ENCODE measurements around the gene PNMA3.
"Not testable (repeated sequence)": the region's sequence is repeated elsewhere in the genome, so short reads cannot be mapped to it uniquely, and the experiment has no call there.

Gene PNMA3

DNA sequence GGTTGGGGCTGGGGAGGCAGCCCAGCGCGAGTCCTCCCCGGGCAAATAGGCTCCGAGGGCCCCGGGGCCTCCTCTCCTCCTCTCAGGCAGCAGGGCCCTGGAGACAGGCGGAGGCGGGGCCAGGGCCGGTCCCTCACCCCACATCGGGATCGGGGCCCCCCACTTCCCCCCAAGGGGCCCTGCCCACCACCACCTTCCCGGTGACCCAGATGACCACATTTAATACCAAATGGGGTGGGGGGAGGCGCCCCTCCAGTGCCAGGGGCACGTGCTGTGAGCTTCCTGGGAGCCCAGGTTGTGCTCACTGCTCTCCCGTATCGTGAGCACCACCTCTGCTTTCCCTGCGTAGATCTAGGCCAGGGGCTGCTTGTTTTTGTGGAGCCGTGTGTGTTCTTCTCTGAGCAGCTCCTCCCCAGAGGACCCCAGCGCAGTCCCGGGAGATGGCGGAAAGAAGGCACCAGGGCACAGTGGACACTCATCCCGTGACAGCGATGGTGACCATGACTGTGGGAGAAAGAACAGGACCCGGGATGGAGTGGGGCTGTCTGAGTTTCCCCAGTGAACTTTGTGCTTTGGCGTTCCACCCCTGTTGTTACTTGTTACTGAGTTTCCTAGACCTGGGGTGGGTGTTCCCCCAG is 18.1 kb downstream of the PNMA3 start:
- no peak for DNase-seq

DNA sequence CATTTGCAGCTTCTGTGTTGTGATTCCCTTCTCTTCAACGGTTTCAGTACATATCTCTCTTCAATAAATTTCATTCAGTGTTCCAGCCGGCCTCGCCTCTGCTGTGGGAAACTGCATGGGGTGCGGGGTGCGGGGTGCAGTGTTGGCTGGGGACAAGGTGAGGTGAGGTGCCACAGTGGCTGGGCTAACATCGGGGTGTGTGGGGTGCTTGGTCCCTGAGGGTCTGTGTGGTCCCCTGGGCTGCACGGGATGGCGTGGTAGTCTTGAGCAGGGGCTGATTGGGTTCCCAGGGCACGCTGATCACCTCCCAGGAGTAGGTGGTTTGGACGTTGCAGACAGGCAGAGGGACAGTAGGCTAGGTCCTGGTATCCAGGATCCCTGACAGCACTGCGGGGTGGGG is 18.7 kb downstream of the PNMA3 start:
- DNase-seq = no peak

DNA sequence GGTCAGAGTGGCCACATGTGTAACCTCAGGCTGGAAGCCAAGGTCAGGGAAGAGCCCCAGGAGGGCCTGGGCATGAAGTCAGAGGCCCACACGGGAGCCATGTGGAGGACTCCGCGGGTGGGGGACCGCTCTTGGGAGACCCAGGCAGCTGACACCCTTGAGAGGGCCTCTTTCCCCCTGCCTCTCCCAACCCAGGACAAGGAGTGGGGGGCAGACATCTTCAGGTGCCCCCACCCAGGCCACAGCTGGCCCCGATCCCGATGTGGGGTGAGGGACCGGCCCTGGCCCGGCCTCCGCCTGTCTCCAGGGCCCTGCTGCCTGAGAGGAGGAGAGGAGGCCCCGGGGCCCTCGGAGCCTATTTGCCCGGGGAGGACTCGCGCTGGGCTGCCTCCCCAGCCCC is 19.1 kb downstream of the PNMA3 start:
- no peak for DNase-seq

DNA sequence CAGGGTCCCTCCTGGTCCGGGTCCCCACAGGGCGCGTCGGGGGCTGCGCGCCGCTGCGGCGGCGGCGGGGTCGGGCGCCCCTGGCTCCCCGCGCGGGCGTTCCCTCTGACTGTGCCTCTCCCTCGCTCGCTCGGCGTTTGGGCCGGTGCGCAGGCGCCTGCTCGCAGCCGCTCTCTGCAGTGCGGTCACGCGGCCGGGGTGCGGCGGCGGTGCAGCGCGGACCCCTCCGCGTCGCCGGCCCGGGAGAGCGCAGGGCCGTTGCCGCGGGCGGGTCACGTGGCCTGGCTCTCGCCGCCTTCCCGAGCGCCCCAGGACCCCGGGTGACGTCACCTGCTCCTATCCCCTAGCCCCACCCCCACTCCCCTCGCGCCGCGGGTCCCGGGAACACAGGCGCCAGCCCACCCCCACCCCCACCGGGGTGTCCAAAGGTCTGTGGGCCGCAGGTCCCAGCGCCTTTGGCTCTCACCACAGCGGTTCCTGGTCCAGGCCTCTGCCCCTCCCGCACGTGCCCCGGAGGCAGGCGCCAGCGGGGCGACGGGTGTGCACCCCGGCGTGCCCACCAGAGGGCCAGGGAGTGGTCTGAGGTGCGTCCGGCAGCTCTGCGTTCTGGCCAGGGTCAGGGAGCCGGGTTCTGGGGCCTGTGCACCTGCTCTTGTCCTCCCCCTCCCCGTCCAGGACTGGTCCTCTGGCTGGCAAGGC is 21.3 kb downstream of the PNMA3 start:
- not testable (repeated sequence) for DNase-seq

DNA sequence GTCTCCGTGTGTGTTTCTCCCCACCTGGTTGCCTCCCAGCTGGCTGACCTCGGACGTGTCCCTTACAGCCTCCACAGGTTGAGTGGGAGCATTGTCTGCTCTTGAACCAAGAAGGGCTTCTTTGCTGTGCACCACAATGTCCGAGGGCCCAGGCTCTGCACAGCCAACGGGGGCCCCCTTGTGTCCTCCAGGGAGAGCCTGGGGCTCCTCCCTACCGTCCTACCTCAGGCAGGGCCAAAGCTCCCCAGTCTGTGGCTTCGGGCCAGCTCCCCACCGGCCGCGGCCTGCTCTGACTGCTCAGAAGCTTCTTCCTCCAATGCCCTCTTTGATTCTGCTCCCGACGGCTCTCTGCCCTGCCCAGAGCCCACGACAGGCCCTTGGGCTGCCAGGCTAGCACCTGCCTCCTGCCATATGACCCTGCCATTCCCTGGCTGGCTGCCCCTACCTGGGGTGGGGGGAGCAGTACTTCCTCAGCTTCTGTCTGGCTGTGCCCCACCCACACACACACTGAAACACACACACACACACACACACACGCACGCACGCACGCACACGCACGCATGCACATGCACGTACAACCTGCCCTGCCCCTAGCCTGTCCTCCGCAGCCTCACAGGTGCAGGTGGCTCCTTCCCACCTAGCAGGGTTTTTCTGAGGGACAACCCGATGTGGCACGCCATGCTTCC is 27.1 kb downstream of the PNMA3 start:
- not testable (repeated sequence) for DNase-seq

DNA sequence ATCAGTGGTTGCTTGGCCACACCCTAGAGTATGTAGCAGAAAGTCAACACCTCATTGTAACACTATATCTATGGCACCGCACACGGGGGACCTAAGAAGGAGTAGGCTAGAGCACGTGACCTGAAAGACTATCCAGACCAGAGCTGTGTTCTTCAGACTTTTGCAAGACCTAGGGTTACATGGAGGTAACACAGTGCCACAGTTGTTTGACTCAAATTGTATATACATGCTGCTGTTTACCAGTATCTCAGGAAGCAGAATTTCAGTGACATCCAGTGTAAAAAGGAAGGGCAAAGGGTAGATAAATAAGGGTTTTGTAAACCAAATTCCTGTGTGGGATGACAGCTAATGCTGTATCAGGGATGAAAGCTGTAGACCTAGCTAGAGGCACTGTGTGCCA is 46.1 kb downstream of the PNMA3 start:
- no peak for DNase-seq

DNA sequence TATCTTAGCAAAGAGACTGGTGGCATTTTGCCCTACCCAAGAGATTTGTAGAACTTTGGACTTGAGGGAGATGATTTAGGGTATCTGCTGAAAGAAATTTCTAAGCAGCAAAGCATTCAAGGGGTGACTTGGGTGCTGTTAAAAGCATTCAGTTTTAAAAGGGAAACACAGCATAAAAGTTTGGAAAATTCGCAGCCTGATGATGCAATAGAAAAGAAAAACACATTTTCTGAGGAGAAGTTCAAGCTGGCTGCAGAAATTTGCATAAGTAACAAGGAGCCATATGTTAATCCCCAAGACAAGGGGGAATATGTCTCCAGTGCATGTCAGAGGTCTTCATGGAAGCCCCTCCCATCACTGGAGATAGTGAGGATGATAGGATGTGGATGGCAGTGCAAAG is 48.7 kb downstream of the PNMA3 start:
- DNase-seq = not testable (repeated sequence)

DNA sequence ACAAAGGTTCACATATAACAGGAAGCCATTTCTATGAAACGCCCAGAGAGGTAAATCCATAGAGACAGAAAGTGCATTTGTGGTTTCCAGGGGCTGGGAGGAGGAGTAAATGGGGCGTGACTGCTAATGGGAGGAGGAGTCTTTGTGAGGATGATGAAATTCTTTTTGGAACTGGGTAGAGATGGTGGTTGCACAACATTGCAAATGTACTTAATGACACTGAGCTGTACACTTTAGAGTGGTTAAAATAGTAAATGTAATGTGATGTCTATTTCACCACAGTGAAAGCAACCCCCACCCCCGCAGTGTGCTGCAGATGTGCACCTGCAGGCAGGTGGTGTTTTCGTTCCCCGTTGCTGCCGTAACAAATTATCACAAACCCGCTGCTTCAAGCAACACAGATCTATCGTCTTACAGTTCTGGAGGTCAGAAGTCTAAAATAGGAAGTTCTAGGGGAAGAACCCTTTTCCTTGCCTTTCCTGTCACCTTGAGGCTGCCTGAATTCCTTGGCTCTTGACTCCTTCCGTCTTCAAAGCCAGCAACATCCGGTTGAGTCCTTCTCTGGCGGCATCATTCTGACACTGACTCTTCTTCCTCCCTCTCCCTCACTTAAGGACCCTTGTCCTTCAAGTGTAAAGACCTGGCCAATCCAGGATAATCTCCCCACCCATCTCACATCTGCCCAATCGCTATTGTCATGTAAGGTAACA is 50.0 kb downstream of the PNMA3 start:
- not testable (repeated sequence) for DNase-seq

Data from NCI-H187 (cell line).